Activated CD4-positive, alpha-beta T cell treated with anti-CD3 and anti-CD28 coated beads, Interleukin-2, amount 10 ng/mL, durations not matched to agents 7 days and 5 days (primary cell): ENCODE data around the gene DTNBP1. TPM values are rescaled to one million over a fixed set of nuclear protein-coding genes. Genes with fewer than 3 reads are reported as not detected.
A peak's percentile ranks its signal among the peaks of the same experiment; 100 is the strongest.

Experiments
- CTCF ChIA-PET: fragments of 350-600 bp; sonication (Branson Sonifier 250); formaldehyde crosslinking; loops from one replicate; lab custom pipeline; 2021; ENCODE audit warnings: antibody characterized with exemption; lab: Charles Lee
- POLR2A ChIA-PET: fragments of 350-600 bp; sonication (Branson Sonifier 250); formaldehyde crosslinking; loops from one replicate; lab custom pipeline; 2021; ENCODE audit warnings: antibody characterized with exemption; lab: Charles Lee
- DNase-seq: peaks from one replicate; pipeline ENCODE4 v3.0.0-alpha.2; 2020
- H3K27ac Mint-ChIP-seq: one replicate; pipeline ENCODE4 v1.8.0; 2021; ENCODE audit warnings: mild to moderate bottlenecking, moderate library complexity, mixed read lengths
- H3K27me3 Mint-ChIP-seq: one replicate; pipeline ENCODE4 v1.8.0; 2021; ENCODE audit warnings: mixed read lengths
- H3K36me3 Mint-ChIP-seq: one replicate; pipeline ENCODE4 v1.8.0; 2021; ENCODE audit warnings: low read depth, mixed read lengths
- H3K4me1 Mint-ChIP-seq: one replicate; pipeline ENCODE4 v1.8.0; 2021; ENCODE audit warnings: mixed read lengths
- H3K4me3 Mint-ChIP-seq: one replicate; pipeline ENCODE4 v1.8.0; 2021; ENCODE audit warnings: mild to moderate bottlenecking, moderate library complexity, mixed read lengths
- H3K9me3 Mint-ChIP-seq: one replicate; pipeline ENCODE4 v1.8.0; 2021; ENCODE audit warnings: mixed read lengths
- total RNA-seq, 2 experiments: library from RNA; stranded (reverse); gene quantifications; one replicate each; pipeline ENCODE4 v1.2.3, GENCODE V29; 2021

DTNBP1 gene
- total RNA-seq, 2 experiments from 2014 or later = 22.3 to 23.5 TPM

DNA sequence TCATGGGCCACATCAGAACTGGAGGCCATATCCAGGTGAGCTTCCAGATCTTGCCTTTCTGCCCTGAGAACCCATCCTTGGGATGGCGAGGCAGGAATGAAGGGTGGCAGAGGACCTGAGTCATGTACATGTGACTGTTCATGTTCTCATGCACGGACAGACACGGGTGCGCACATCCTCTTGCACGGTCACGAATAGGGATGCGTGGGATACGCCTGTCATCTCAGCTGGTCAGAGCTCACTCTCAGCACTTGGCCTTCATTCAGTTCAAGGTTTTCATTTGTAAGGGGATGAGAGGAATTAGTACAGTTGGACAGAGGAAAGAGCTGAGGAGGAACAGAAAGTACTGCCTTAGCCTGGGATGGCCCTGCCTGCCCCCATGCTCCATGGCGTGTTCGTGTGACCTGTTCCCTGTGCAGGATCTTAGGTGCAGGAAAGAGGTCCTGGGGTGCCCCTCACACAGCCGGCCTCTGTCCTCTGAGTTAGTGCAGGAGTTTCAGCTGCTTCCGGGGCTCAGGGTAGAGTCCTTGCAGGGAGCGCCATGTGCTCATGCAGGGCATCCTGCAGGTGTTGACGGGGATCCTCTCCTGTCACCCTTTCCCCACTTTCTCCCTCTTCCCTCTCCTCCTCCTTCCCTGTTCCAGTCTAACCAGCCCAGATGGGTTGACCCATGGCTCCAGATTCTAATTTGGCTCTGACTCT, 173.4 kb downstream of the DTNBP1 start:
- POLR2A ChIA-PET = no interaction called here

GRCh38 chr6:15487262-15487661, 175.6 kb downstream of the DTNBP1 start:
- DNase-seq = no peak
- Mint-ChIP-seq H3K27ac (peak overlapping the region; percentile 38), H3K4me1 (peaks cover 45% of the 10 kb centered on the region), H3K9me3 (no peaks in the 10 kb centered on the region), H3K4me3 (no peak overlapping the region), H3K36me3 (peaks cover 20% of the 10 kb centered on the region), H3K27me3 (no peaks in the 10 kb centered on the region)
- CTCF ChIA-PET = no interaction called here
- POLR2A ChIA-PET = no interaction called here

More for the DNA sequence above, 173.4 kb downstream of the DTNBP1 start:
- no peak overlapping the region for H3K4me3 Mint-ChIP-seq
- CTCF ChIA-PET = no interaction called here
- peaks cover 20% of the 10 kb centered on the region for H3K36me3 Mint-ChIP-seq
- H3K27me3 Mint-ChIP-seq = no peaks in the 10 kb centered on the region
- no peak for DNase-seq
- no peak overlapping the region for H3K27ac Mint-ChIP-seq
- no peaks in the 10 kb centered on the region for H3K9me3 Mint-ChIP-seq
- peaks cover 43% of the 10 kb centered on the region for H3K4me1 Mint-ChIP-seq

GRCh38 chr6:15485936-15486335, 176.9 kb downstream of the DTNBP1 start:
- no peak overlapping the region for H3K4me3 Mint-ChIP-seq
- H3K27ac Mint-ChIP-seq = no peak overlapping the region
- CTCF ChIA-PET = interaction anchor here (0.6 kb wide), 2 partner anchors 32 to 168 kb away, joined by 3 read pairs; no protein-coding TSS in a partner anchor
- no peaks in the 10 kb centered on the region for H3K27me3 Mint-ChIP-seq
- no peaks in the 10 kb centered on the region for H3K9me3 Mint-ChIP-seq
- no peak for DNase-seq
- peaks cover 17% of the 10 kb centered on the region for H3K36me3 Mint-ChIP-seq
- H3K4me1 Mint-ChIP-seq = peaks cover 44% of the 10 kb centered on the region
- POLR2A ChIA-PET = no interaction called here

GRCh38 chr6:15484821-15485220, 178.0 kb downstream of the DTNBP1 start:
- ChIA-PET POLR2A (no interaction called here), CTCF (interaction anchor here (0.8 kb wide), 1 partner anchor 398 kb away, joined by 4 read pairs; no protein-coding TSS in a partner anchor)
- Mint-ChIP-seq H3K27ac (no peak overlapping the region), H3K4me3 (no peak overlapping the region), H3K27me3 (no peaks in the 10 kb centered on the region), H3K9me3 (no peaks in the 10 kb centered on the region), H3K36me3 (peaks cover 21% of the 10 kb centered on the region), H3K4me1 (peaks cover 45% of the 10 kb centered on the region)
- DNase-seq = no peak

DNA sequence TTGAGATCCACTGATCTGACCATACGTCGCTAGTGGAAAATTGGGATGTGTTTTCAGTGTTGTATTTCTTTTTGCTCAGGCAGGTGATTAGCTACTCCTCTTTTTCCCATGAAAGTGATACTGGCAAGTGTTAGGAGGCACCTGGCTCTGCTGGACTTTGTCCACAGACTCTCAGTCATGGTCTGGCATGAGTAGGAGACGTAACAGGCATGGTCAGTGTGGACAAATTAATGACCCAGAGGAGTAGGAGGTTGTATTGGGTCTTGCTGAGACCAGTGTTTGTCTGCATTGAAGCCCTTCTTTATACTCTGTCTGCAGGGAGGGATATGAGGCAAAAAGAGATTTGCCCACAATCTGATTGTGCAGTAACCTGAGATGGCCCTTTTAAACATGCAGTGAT, 178.7 kb downstream of the DTNBP1 start:
- Mint-ChIP-seq H3K9me3 (no peaks in the 10 kb centered on the region), H3K27me3 (no peaks in the 10 kb centered on the region), H3K4me1 (peaks cover 40% of the 10 kb centered on the region), H3K4me3 (no peak overlapping the region), H3K36me3 (peaks cover 23% of the 10 kb centered on the region), H3K27ac (no peak overlapping the region)
- ChIA-PET CTCF (no interaction called here), POLR2A (no interaction called here)
- no peak for DNase-seq

DNA sequence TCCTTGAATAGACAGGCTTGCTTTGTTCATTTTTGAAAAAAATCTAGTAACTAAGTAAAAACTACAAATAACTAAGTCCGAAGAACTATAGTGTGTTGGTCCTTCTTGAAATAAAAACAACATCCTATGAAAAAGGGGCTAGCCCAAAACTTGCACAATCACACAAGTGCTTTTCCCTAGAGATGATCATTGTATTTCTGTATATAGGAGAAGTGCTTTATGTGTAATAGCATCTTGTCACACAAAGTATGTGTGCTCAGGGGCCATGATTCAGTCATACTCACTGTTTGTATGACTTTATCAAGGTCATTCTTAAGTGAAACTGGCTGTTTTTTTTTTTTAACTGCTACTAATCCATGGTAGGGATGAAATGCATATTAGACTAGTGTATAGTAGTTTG, 179.8 kb downstream of the DTNBP1 start:
- H3K4me1 Mint-ChIP-seq = peaks cover 37% of the 10 kb centered on the region
- H3K27ac Mint-ChIP-seq = no peak overlapping the region
- H3K4me3 Mint-ChIP-seq = no peak overlapping the region
- no peaks in the 10 kb centered on the region for H3K9me3 Mint-ChIP-seq
- DNase-seq = no peak
- CTCF ChIA-PET = no interaction called here
- POLR2A ChIA-PET = no interaction called here
- peaks cover 17% of the 10 kb centered on the region for H3K36me3 Mint-ChIP-seq
- no peaks in the 10 kb centered on the region for H3K27me3 Mint-ChIP-seq

DNA sequence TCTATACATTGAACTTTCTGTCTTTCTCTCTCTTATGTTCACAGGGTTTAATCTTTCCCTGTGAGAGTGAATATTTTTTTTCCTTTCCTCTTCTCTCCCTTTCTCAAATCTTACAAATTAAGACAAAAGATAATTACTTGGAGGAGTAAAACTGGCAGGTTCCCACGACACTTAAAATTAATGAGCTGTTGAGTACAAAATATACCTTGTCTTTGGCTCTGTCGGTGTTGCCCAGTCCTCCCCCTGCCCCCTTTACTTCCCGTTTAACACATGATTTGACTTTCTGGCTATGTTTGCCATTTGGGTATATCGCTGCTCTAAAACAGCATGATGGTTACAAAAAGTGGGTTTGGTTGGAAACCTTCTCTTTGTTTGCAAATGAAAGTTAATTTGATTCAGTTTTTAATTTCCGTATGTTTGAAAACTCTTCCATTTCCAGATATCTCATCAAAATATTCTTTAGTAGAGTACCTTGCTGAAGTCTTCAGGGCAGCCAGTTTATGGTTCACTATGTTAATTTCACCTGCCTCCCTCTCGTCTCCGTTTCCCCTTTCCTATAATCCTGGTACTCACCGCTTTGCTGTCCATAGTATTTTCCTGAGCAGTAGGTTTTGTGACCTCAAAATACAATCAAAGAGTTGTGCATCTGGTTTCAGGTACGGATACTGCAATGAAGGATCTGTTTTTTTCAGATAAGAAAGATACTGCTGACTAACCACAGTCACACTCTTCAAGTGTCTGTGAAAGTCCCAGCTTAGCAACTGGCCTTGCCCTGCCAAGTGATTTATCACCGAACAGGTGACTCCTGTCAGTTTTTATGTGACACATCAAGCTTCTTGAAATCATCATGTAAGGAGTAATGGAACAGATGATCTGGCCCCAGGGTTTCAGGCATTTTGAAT, 181.2 kb downstream of the DTNBP1 start:
- Mint-ChIP-seq H3K36me3 (peaks cover 14% of the 10 kb centered on the region), H3K27me3 (no peaks in the 10 kb centered on the region), H3K4me1 (peaks cover 38% of the 10 kb centered on the region), H3K4me3 (no peak overlapping the region), H3K9me3 (no peaks in the 10 kb centered on the region), H3K27ac (no peak overlapping the region)
- no peak for DNase-seq
- POLR2A ChIA-PET = no interaction called here
- CTCF ChIA-PET = interaction anchor here (0.6 to 2.3 kb wide), 3 partner anchors 11 to 1687 kb away, joined by 3 to 6 read pairs (median 4); no protein-coding TSS in a partner anchor

- Mint-ChIP-seq H3K27ac (no peak overlapping the region), H3K36me3 (peaks cover 18% of the 10 kb centered on the region), H3K27me3 (no peaks in the 10 kb centered on the region), H3K4me3 (no peak overlapping the region), H3K9me3 (no peaks in the 10 kb centered on the region), H3K4me1 (peaks cover 38% of the 10 kb centered on the region)
- CTCF ChIA-PET = interaction anchor here (0.6 to 2.3 kb wide), 4 partner anchors 10 to 548 kb away, joined by 3 to 6 read pairs (median 4); no protein-coding TSS in a partner anchor
- DNase-seq = no peak
- POLR2A ChIA-PET = no interaction called here
Measured at GRCh38 chr6:15480525-15480924, 182.3 kb downstream of the DTNBP1 start.

DNA sequence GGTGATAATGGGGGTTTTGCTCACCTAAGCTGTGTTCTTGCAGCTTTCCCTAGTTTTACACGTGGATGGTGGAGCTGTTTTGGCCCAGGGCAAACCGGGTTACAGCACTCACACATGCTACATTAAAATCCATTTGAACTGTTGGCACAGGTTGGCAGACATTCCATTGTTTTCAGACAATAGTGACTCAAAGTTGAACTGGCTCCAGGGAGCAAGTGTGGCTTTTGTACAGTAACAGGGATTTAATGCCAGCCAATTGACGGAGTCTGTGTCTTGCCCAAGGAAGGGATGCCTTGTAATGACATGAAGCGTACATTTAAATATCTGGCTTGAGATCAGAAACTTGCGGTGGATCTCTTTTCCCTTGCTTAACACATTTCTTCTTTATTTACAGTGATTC, 183.1 kb downstream of the DTNBP1 start:
- H3K27ac Mint-ChIP-seq = no peak overlapping the region
- no peak for DNase-seq
- CTCF ChIA-PET = interaction anchor here (2.3 kb wide), 1 partner anchor 10 kb away, joined by 6 read pairs; no protein-coding TSS in a partner anchor
- POLR2A ChIA-PET = no interaction called here
- peaks cover 26% of the 10 kb centered on the region for H3K36me3 Mint-ChIP-seq
- H3K4me1 Mint-ChIP-seq = peaks cover 38% of the 10 kb centered on the region
- no peak overlapping the region for H3K4me3 Mint-ChIP-seq
- H3K9me3 Mint-ChIP-seq = no peaks in the 10 kb centered on the region
- H3K27me3 Mint-ChIP-seq = no peaks in the 10 kb centered on the region

- ChIA-PET CTCF (no interaction called here), POLR2A (no interaction called here)
Measured at GRCh38 chr6:15477746-15478145, 185.1 kb downstream of the DTNBP1 start.

DNA sequence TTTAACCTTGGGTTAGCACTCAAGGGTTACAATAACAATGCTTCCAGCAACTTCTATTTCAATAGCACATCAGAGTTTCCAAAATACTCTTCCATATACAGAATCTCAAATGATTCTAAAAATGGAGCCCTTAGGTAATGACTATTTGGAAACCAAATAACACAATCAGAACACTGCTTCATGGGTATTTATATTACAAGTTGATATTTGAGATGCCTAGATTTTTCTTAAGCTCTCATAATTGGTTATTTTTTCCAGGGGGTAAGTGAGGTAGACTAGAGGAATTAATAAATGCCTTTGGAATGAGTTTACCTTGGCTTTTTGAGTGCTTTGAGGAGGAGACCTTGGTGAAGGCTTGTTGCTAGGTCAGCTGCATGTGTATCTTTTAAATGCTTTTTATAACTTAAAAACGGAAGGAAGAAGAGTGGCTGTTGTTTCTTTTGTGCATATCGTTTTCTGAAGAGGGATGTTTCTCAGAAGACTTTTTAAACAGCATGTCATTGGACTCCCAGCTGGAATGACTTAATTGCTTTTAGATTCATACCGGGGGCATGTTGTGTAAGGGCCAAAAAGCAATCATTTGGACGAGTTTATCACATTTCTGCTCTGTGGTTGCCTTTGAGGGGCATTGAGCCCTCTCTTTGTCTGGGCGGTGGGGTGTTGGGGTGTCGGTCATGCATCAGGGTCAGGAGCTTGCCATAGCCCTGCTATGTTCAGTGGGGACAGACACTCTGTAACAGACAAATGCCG, 186.0 kb downstream of the DTNBP1 start:
- peaks cover 27% of the 10 kb centered on the region for H3K4me1 Mint-ChIP-seq
- H3K4me3 Mint-ChIP-seq = no peak overlapping the region
- H3K9me3 Mint-ChIP-seq = no peaks in the 10 kb centered on the region
- H3K36me3 Mint-ChIP-seq = peaks cover 44% of the 10 kb centered on the region
- DNase-seq = no peak
- ChIA-PET CTCF (no interaction called here), POLR2A (no interaction called here)
- H3K27ac Mint-ChIP-seq = no peak overlapping the region
- no peaks in the 10 kb centered on the region for H3K27me3 Mint-ChIP-seq

More at GRCh38 chr6:15477746-15478145, 185.1 kb downstream of the DTNBP1 start:
- H3K4me1 Mint-ChIP-seq = peaks cover 34% of the 10 kb centered on the region
- no peak overlapping the region for H3K4me3 Mint-ChIP-seq
- H3K27me3 Mint-ChIP-seq = no peaks in the 10 kb centered on the region
- peaks cover 38% of the 10 kb centered on the region for H3K36me3 Mint-ChIP-seq
- no peak for DNase-seq
- H3K27ac Mint-ChIP-seq = no peak overlapping the region
- no peaks in the 10 kb centered on the region for H3K9me3 Mint-ChIP-seq

- ChIA-PET POLR2A (interaction anchor here (0.6 kb wide), 1 partner anchor 72 kb away, joined by 3 read pairs; no protein-coding TSS in a partner anchor), CTCF (interaction anchor here (1.4 kb wide), 1 partner anchor 18 kb away, joined by 3 read pairs; no protein-coding TSS in a partner anchor)
- no peaks in the 10 kb centered on the region for H3K9me3 Mint-ChIP-seq
- no peaks in the 10 kb centered on the region for H3K27me3 Mint-ChIP-seq
- peaks cover 44% of the 10 kb centered on the region for H3K36me3 Mint-ChIP-seq
- H3K27ac Mint-ChIP-seq = peak overlapping the region; percentile 15
- DNase-seq = no peak
- H3K4me3 Mint-ChIP-seq = no peak overlapping the region
- peaks cover 18% of the 10 kb centered on the region for H3K4me1 Mint-ChIP-seq
Measured at GRCh38 chr6:15475872-15476271, 187.0 kb downstream of the DTNBP1 start.
